ENCODE measurements around the gene ZNRF3. TPM values are rescaled to one million over a fixed set of nuclear protein-coding genes. Genes with fewer than 3 reads are reported as not detected.

Gene ZNRF3
- total RNA-seq, 1 donor from 2014 or later: 6.4 TPM

- no peak for DNase-seq (ENCODE audit: extremely low read depth, low read depth, low spot score)
Observed at GRCh38 chr22:28978863-28979796, 95.8 kb downstream of the ZNRF3 start.

GRCh38 chr22:28980326-28980725 lies 97.0 kb downstream of the ZNRF3 start:
- no peak for DNase-seq (ENCODE audit: extremely low read depth, low read depth, low spot score)

- no peak for DNase-seq (ENCODE audit: extremely low read depth, low read depth, low spot score)
Observed at GRCh38 chr22:28981818-28982499, 98.6 kb downstream of the ZNRF3 start.

GRCh38 chr22:28983190-28983589 lies 99.8 kb downstream of the ZNRF3 start:
- DNase-seq (ENCODE audit: extremely low read depth, low read depth, low spot score): no peak

- DNase-seq (ENCODE audit: extremely low read depth, low read depth, low spot score): no peak
Observed at GRCh38 chr22:28983788-28984441, 100.5 kb downstream of the ZNRF3 start.

GRCh38 chr22:28984482-28985158 lies 101.2 kb downstream of the ZNRF3 start:
- no peak for DNase-seq (ENCODE audit: extremely low read depth, low read depth, low spot score)

GRCh38 chr22:28985581-28986290 lies 102.4 kb downstream of the ZNRF3 start:
- DNase-seq (ENCODE audit: extremely low read depth, low read depth, low spot score): no peak

GRCh38 chr22:28986366-28986765 lies 103.0 kb downstream of the ZNRF3 start:
- DNase-seq (ENCODE audit: extremely low read depth, low read depth, low spot score): no peak

- DNase-seq (ENCODE audit: extremely low read depth, low read depth, low spot score): no peak
Observed at GRCh38 chr22:28988457-28988856, 105.1 kb downstream of the ZNRF3 start.

GRCh38 chr22:28989035-28989464 lies 105.7 kb downstream of the ZNRF3 start:
- DNase-seq (ENCODE audit: extremely low read depth, low read depth, low spot score): no peak

GRCh38 chr22:28989484-28989883 lies 106.1 kb downstream of the ZNRF3 start:
- DNase-seq (ENCODE audit: extremely low read depth, low read depth, low spot score): no peak

GRCh38 chr22:28989912-28990311 lies 106.5 kb downstream of the ZNRF3 start:
- DNase-seq (ENCODE audit: extremely low read depth, low read depth, low spot score): no peak

- DNase-seq (ENCODE audit: extremely low read depth, low read depth, low spot score): no peak
Observed at GRCh38 chr22:28992565-28993356, 109.4 kb downstream of the ZNRF3 start.

GRCh38 chr22:28994522-28994921 lies 111.2 kb downstream of the ZNRF3 start:
- DNase-seq (ENCODE audit: extremely low read depth, low read depth, low spot score): no peak

GRCh38 chr22:28995551-28995950 lies 112.2 kb downstream of the ZNRF3 start:
- DNase-seq (ENCODE audit: extremely low read depth, low read depth, low spot score): no peak

GRCh38 chr22:28997342-28997741 lies 114.0 kb downstream of the ZNRF3 start:
- DNase-seq (ENCODE audit: extremely low read depth, low read depth, low spot score): no peak

GRCh38 chr22:28998681-28999080 lies 115.3 kb downstream of the ZNRF3 start:
- no peak for DNase-seq (ENCODE audit: extremely low read depth, low read depth, low spot score)

- DNase-seq (ENCODE audit: extremely low read depth, low read depth, low spot score): no peak
Observed at GRCh38 chr22:28999510-28999909, 116.1 kb downstream of the ZNRF3 start.

GRCh38 chr22:28999919-29000556 lies 116.7 kb downstream of the ZNRF3 start:
- no peak for DNase-seq (ENCODE audit: extremely low read depth, low read depth, low spot score)
